Astrocyte of the spinal cord (primary cell): ENCODE results near the gene SLFN11.
"Not testable (repeated sequence)": the region's sequence is repeated elsewhere in the genome, so short reads cannot be mapped to it uniquely, and the experiment has no call there.

Source experiments
- DNase-seq: peaks from one replicate; pipeline ENCODE4 v3.0.0; 2011; ENCODE audit warnings: low read depth, low spot score
- H3K4me3 ChIP-seq: 2 replicates; pipeline ENCODE4 v1.5.1; 2011; ENCODE audit warnings: low read depth, mild to moderate bottlenecking, low read length, moderate library complexity
- CTCF ChIP-seq: IDR thresholded peaks from 2 replicates; pipeline ENCODE4 v1.5.1; 2012; ENCODE audit warnings: low read depth, mild to moderate bottlenecking, low read length, inconsistent platforms
- in situ Hi-C: cut with HindIII; loops from 2 replicates; pipeline ENCODE4 v1.10.0; 2017; ENCODE audit warnings: low sequenced_read_pairs

The SLFN11 gene

GRCh38 chr17:35344262-35344661, 29.2 kb downstream of the SLFN11 start:
- H3K4me3 ChIP-seq, result no peak overlapping the region
- no peak for TF ChIP-seq CTCF
- DNase-seq, result no peak
- in situ Hi-C loops, result no loop called here

- in situ Hi-C loops, result no loop called here
- DNase-seq, result no peak
- H3K4me3 ChIP-seq, result no peak overlapping the region
- no peak for TF ChIP-seq CTCF
Observed at GRCh38 chr17:35342276-35342675, 31.1 kb downstream of the SLFN11 start.

- in situ Hi-C loops, result no loop called here
- TF ChIP-seq CTCF, result no peak
- no peak overlapping the region for H3K4me3 ChIP-seq
- DNase-seq, result no peak
Observed at GRCh38 chr17:35341411-35341992, 31.9 kb downstream of the SLFN11 start.

- no peak for TF ChIP-seq CTCF
- H3K4me3 ChIP-seq, result no peak overlapping the region
- in situ Hi-C loops, result no loop called here
- DNase-seq, result no peak
Observed at GRCh38 chr17:35338230-35338629, 35.2 kb downstream of the SLFN11 start.

- DNase-seq, result no peak
- no peak overlapping the region for H3K4me3 ChIP-seq
- in situ Hi-C loops, result no loop called here
- TF ChIP-seq CTCF, result no peak
Observed at GRCh38 chr17:35337364-35337763, 36.1 kb downstream of the SLFN11 start.

- in situ Hi-C loops, H3K4me3 ChIP-seq: not testable (repeated sequence)
Observed at GRCh38 chr17:35333578-35333977, 39.8 kb downstream of the SLFN11 start.

GRCh38 chr17:35322749-35323148, 50.7 kb downstream of the SLFN11 start:
- DNase-seq, result no peak
- in situ Hi-C loops, result no loop called here
- no peak overlapping the region for H3K4me3 ChIP-seq
- TF ChIP-seq CTCF, result no peak

More at GRCh38 chr17:35333578-35333977, 39.8 kb downstream of the SLFN11 start:
- not testable (repeated sequence) for DNase-seq
